Endodermal cell (in vitro differentiated cells): ENCODE results near the gene IL18R1. TPM values are rescaled to one million over a fixed set of nuclear protein-coding genes. Genes with fewer than 3 reads are reported as not detected.

ENCODE experiments used
- DNase-seq: peaks from one replicate; pipeline ENCODE4 v3.0.0-alpha.2; 2017
- H3K27ac ChIP-seq: 2 replicates; pipeline ENCODE4 v1.5.1; 2013; ENCODE audit warnings: mild to moderate bottlenecking, low read depth, low read length, moderate library complexity
- H3K27me3 ChIP-seq: 2 replicates; pipeline ENCODE4 v1.6.1; 2013; ENCODE audit warnings: mild to moderate bottlenecking, low read length, moderate library complexity; ENCODE audit not compliant: insufficient read depth, control insufficient read depth, poor library complexity, severe bottlenecking
- H3K36me3 ChIP-seq: 2 replicates; pipeline ENCODE4 v1.7.0; 2013; ENCODE audit warnings: mild to moderate bottlenecking, low read length, moderate library complexity; ENCODE audit not compliant: control insufficient read depth, insufficient read depth
- H3K4me1 ChIP-seq: one replicate; pipeline ENCODE4 v1.7.0; 2013; ENCODE audit warnings: low read length; ENCODE audit not compliant: control insufficient read depth, insufficient read depth
- H3K4me3 ChIP-seq: 2 replicates; pipeline ENCODE4 v1.5.1; 2013; ENCODE audit warnings: mild to moderate bottlenecking, low read length, moderate library complexity
- H3K9ac ChIP-seq: 2 replicates; pipeline ENCODE4 v1.6.1; 2013; ENCODE audit warnings: mild to moderate bottlenecking, low read length, moderate library complexity; ENCODE audit not compliant: poor library complexity, severe bottlenecking; ENCODE audit errors: extremely low read depth
- H3K9me3 ChIP-seq: 2 replicates; pipeline ENCODE4 v1.6.1; 2013; ENCODE audit warnings: mild to moderate bottlenecking, low read length, moderate library complexity; ENCODE audit not compliant: control insufficient read depth
- H3K27ac Mint-ChIP-seq: 2 replicates; pipeline ENCODE4 v1.8.0; 2020; ENCODE audit warnings: mixed read lengths
- H3K27me3 Mint-ChIP-seq: 2 replicates; pipeline ENCODE4 v1.8.0; 2021; ENCODE audit warnings: mild to moderate bottlenecking, mixed read lengths; ENCODE audit not compliant: insufficient read depth
- H3K36me3 Mint-ChIP-seq: 2 replicates; pipeline ENCODE4 v1.8.0; 2020; ENCODE audit warnings: low read depth, mixed read lengths
- H3K4me1 Mint-ChIP-seq: 2 replicates; pipeline ENCODE4 v1.8.0; 2020; ENCODE audit warnings: mixed read lengths
- H3K4me3 Mint-ChIP-seq: 2 replicates; pipeline ENCODE4 v1.8.0; 2020; ENCODE audit warnings: mild to moderate bottlenecking, moderate library complexity, mixed read lengths
- H3K9me3 Mint-ChIP-seq: 2 replicates; pipeline ENCODE4 v1.8.0; 2020; ENCODE audit warnings: mild to moderate bottlenecking, mixed read lengths
- CTCF ChIP-seq: fragments of 200-600 bp; sonication (generic); conservative IDR thresholded peaks from 2 replicates; pipeline ENCODE4 v1.5.0; 2021; ENCODE audit warnings: antibody characterized with exemption, mild to moderate bottlenecking
- WGBS, 2 experiments: methylation state at CpG; one replicate each; pipeline versions ENCODE4 v1.1.5 to v1.1.7; 2013; ENCODE audit warnings: missing lambda C conversion rate in 2 of 2, mixed read lengths in 1 of 2; ENCODE audit not compliant: insufficient coverage in 1 of 2, insufficient read length in 1 of 2; 5-methylcytosine and 5-hydroxymethylcytosine counted together
- total RNA-seq, 2 donors: library from RNA; stranded (reverse); fragmentation: NEBNext Ultra II Directional in 1 of 2; extraction: Animal tissue kit (Norgen Biotek cat#: 25700) in 1 of 2; gene quantifications; 2 replicates in 1 of 2; 3 replicates in 1 of 2; pipeline ENCODE4 v1.2.1, GENCODE V29; 2021

Gene IL18R1
- total RNA-seq, 2 donors from 2014 or later, result 2.2 to 2.4 TPM

GRCh38 chr2:102386867-102387541 lies 31.4 kb downstream of the IL18R1 start:
- 86 to 100% methylated on average over 1 to 3 of the region's 3 CpGs for WGBS, 2 experiments
- Mint-ChIP-seq H3K27ac (no peak overlapping the region), H3K27me3 (no peaks in the 10 kb centered on the region), H3K9me3 (peaks cover 18% of the 10 kb centered on the region), H3K4me3 (no peak overlapping the region), H3K4me1 (no peaks in the 10 kb centered on the region), H3K36me3 (peaks cover 10% of the 10 kb centered on the region)
- TF ChIP-seq CTCF, result no peak
- Histone ChIP-seq H3K36me3 (peaks cover 5% of the 10 kb centered on the region), H3K27me3 (no peaks in the 10 kb centered on the region), H3K4me1 (no peaks in the 10 kb centered on the region), H3K9ac (no peak overlapping the region), H3K9me3 (peaks cover 25% of the 10 kb centered on the region), H3K4me3 (no peak overlapping the region), H3K27ac (no peak overlapping the region)
- no peak for DNase-seq

- peaks cover 5% of the 10 kb centered on the region for H3K36me3 ChIP-seq
- no peak overlapping the region for H3K4me3 Mint-ChIP-seq
- 90 to 92% methylated on average over 5 to 7 of the region's 7 CpGs for WGBS, 2 experiments
- no peaks in the 10 kb centered on the region for H3K4me1 Mint-ChIP-seq
- no peak overlapping the region for H3K27ac Mint-ChIP-seq
- no peak for TF ChIP-seq CTCF
- no peaks in the 10 kb centered on the region for H3K4me1 ChIP-seq
- no peaks in the 10 kb centered on the region for H3K27me3 ChIP-seq
- no peaks in the 10 kb centered on the region for H3K27me3 Mint-ChIP-seq
- peaks cover 8% of the 10 kb centered on the region for H3K36me3 Mint-ChIP-seq
- H3K9me3 ChIP-seq, result peaks cover 17% of the 10 kb centered on the region
- H3K9me3 Mint-ChIP-seq, result peaks cover 13% of the 10 kb centered on the region
- H3K27ac ChIP-seq, result no peak overlapping the region
- H3K4me3 ChIP-seq, result no peak overlapping the region
- no peak overlapping the region for H3K9ac ChIP-seq
- DNase-seq, result no peak
Measured at GRCh38 chr2:102387763-102388546, 32.4 kb downstream of the IL18R1 start.

- Mint-ChIP-seq H3K9me3 (no peaks in the 10 kb centered on the region), H3K27ac (no peak overlapping the region), H3K4me1 (no peaks in the 10 kb centered on the region), H3K4me3 (no peak overlapping the region), H3K36me3 (no peaks in the 10 kb centered on the region), H3K27me3 (no peaks in the 10 kb centered on the region)
- Histone ChIP-seq H3K9ac (no peak overlapping the region), H3K9me3 (no peaks in the 10 kb centered on the region), H3K27me3 (no peaks in the 10 kb centered on the region), H3K4me3 (no peak overlapping the region), H3K4me1 (no peaks in the 10 kb centered on the region), H3K36me3 (no peaks in the 10 kb centered on the region), H3K27ac (no peak overlapping the region)
- no peak for DNase-seq
- WGBS, 2 experiments, result 87 to 100% methylated on average over 1 to 2 of the region's 2 CpGs
- no peak for TF ChIP-seq CTCF
Measured at GRCh38 chr2:102391565-102391964, 36.0 kb downstream of the IL18R1 start.
